OCI-LY7 (cell line): ENCODE data around the gene GRIP1.

Experiments
- CTCF ChIP-seq: fragments of 200-600 bp; sonication (generic); conservative IDR thresholded peaks from 2 replicates; pipeline ENCODE4 v1.5.1; 2014; ENCODE audit warnings: mild to moderate bottlenecking, antibody characterized with exemption, low read length, moderate library complexity, mixed read lengths
- EZH2phosphoT487 ChIP-seq: fragments of 200-600 bp; sonication (generic); IDR thresholded peaks from 2 replicates; pipeline ENCODE4 v1.6.1; 2018; ENCODE audit warnings: low read depth, borderline replicate concordance, mild to moderate bottlenecking, mixed run types, antibody characterized with exemption, low read length, moderate library complexity, mixed read lengths

GRCh38 chr12:66629138-66629870, 49.6 kb downstream of the GRIP1 start:
- no peak for TF ChIP-seq CTCF
- TF ChIP-seq EZH2phosphoT487 = no peak
